H1 (cell line): ENCODE data around the gene CDK15. TPM values are rescaled to one million over a fixed set of nuclear protein-coding genes. Genes with fewer than 3 reads are reported as not detected.

Experiments
- CBX5 ChIP-seq: fragments of 300-800, 300-1000 bp; sonication (generic); IDR thresholded peaks from 2 replicates; pipeline ENCODE4 v1.7.1; 2016; ENCODE audit warnings: antibody characterized with exemption, low read length, low read depth
- CBX8 ChIP-seq: fragments of 300-800, 300-1000 bp; sonication (generic); IDR thresholded peaks from 2 replicates; pipeline ENCODE4 v1.7.1; 2016; ENCODE audit warnings: low read depth, low read length, borderline replicate concordance
- NANOG ChIP-seq: IDR thresholded peaks from 2 replicates; pipeline ENCODE4 v1.6.1; 2011; ENCODE audit warnings: low read length, low read depth, mild to moderate bottlenecking, inconsistent platforms; ENCODE audit not compliant: insufficient read depth, poor library complexity, severe bottlenecking
- RAD21 ChIP-seq, 2 experiments: IDR thresholded peaks in 1 of 2; conservative IDR thresholded peaks in 1 of 2; 2 replicates each; pipeline ENCODE4 v1.6.1; 2011; ENCODE audit warnings: low read depth in 2 of 2, low read length in 2 of 2, improper control_type of control experiment in 1 of 2, inconsistent platforms in 1 of 2, mild to moderate bottlenecking in 1 of 2, moderate library complexity in 1 of 2
- polyA plus RNA-seq, 7 experiments: library from polyadenylated mRNA; depleted of rRNA in 3 of 7; stranded (reverse) in 5 of 7; unstranded in 2 of 7; fragments of >200 nt in 5 of 7; fragments of 200-250 nt in 2 of 7; gene quantifications; 1 replicate in 5 of 7; 2 replicates in 1 of 7; 4 replicates in 1 of 7; pipeline versions ENCODE4 v1.2.1 to v1.2.3, GENCODE V29; 2011 to 2013; ENCODE audit warnings: missing spikeins in 2 of 7, mixed read lengths in 2 of 7
- total RNA-seq: library from RNA; stranded (reverse); fragmentation: NEBNext Ultra II Directional; extraction: Animal tissue kit (Norgen Biotek cat#: 25700); gene quantifications from 2 replicates; pipeline ENCODE4 v1.2.1, GENCODE V29; 2021

CDK15 gene
- total and polyA plus RNA-seq, 2 of the 8 experiments (the other 6 are each of a cell fraction or from before 2014, with no cell fraction given): 0.03 TPM; not detected in 1

DNA sequence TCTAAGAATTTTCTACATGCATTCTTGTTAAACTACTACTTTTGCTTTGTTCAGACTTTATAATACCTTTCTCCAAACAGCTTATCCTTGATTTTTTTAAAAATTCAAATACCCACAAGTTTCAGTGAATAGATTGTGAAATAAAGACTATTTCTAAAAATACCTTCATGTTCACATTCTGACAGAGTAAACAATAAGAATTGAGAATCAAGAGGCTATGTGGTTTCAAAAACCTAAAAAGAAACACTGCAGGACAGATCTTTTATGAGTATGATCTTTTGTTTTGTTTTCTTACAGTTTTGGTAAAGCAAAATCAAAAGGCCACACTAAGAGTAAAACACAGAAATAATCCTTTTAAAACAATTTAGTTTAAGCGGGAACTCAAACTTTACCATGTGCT, 46.8 kb upstream of the CDK15 start (continued):
- TF ChIP-seq CBX5: no peak
- no peak for TF ChIP-seq RAD21 (IDR thresholded peaks at IDR 0.05 in 1 of 2, conservative IDR thresholded peaks at IDR 0.05 in 1 of 2; ENCODE audit: low read depth in 2 of 2, low read length in 2 of 2)
- TF ChIP-seq CBX8: no peak
- no peak for TF ChIP-seq NANOG
